Activated naive CD4-positive, alpha-beta T cell treated with anti-CD3 and anti-CD28 coated beads, Interleukin-2, amount 50 U/mL, for 16 hours (primary cell): ENCODE results near the gene ZNF629.

ENCODE experiments used
- DNase-seq: peaks from one replicate; pipeline ENCODE4 v3.0.0-alpha.2; 2020

ZNF629 gene

DNA sequence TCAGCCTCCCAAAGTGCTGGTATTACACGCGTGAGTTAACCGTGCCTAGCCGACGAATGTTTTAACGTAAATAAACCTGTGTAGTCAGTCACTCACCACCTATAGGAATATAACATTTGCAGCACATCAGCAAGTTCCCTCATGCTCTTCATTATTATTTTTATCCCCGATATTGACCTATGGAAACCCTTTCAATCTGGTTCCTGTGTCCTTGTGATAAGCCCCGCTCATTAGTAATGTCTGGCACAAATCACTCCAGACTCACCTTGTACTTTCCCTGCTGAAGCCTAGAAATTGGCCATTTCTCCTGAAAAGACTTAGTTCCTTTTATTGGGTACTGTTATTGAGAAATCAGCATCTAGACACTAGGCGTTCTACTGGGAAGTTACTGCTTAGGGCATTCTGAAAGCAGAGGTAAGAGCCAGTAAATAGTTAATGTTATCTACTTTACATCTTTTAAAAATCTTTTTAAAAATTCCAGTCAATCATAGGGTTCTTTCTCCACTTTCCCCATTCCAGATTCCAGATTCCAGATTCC, 40.3 kb downstream of the ZNF629 start:
- DNase-seq, result no peak

GRCh38 chr16:30745082-30745481, 41.9 kb downstream of the ZNF629 start:
- no peak for DNase-seq

DNA sequence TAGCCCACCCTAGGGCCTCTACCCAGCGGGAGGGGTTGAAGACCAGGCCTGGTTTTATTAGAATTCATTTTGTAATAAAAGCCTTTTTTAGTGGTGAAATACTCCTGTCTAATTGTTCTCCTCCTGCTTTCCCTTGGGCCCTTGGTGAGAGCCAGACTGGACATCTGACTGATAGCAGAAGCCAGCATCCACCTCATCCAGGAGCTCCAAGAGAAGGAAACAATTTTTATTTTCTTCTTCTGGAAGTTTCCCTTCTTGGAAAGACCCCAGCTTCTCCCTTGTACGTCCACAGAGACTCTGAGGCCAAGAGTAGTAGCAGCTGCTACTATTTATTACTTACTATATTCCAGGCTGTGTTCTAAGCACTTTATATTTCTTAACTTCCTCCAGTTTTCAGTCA, 42.8 kb downstream of the ZNF629 start:
- DNase-seq, result no peak

DNA sequence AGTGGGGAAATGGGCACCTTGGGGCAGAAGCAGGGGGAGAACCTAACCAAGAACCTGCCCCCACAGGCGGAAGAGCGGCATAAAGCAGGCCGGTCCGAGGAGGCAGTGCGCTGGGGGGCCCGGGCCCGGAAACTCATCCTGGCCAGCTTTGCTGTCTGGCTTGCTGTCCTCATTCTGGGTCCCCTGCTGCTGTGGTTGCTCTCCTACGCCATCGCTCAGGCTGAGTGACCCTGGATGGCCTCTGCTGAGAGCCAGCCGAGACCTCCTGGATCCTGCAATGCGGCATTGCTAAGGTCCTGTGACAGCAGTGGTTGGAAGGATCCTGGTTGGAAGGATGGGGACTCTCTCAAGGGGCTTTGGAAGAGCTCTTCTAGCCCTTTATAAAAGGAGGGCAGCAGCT, 43.3 kb downstream of the ZNF629 start:
- DNase-seq, result no peak

- no peak for DNase-seq
Observed at GRCh38 chr16:30741461-30741914, 45.5 kb downstream of the ZNF629 start.

- DNase-seq, result no peak
Observed at GRCh38 chr16:30740364-30741251, 46.4 kb downstream of the ZNF629 start.

- DNase-seq, result no peak
Observed at GRCh38 chr16:30738984-30739951, 47.7 kb downstream of the ZNF629 start.

DNA sequence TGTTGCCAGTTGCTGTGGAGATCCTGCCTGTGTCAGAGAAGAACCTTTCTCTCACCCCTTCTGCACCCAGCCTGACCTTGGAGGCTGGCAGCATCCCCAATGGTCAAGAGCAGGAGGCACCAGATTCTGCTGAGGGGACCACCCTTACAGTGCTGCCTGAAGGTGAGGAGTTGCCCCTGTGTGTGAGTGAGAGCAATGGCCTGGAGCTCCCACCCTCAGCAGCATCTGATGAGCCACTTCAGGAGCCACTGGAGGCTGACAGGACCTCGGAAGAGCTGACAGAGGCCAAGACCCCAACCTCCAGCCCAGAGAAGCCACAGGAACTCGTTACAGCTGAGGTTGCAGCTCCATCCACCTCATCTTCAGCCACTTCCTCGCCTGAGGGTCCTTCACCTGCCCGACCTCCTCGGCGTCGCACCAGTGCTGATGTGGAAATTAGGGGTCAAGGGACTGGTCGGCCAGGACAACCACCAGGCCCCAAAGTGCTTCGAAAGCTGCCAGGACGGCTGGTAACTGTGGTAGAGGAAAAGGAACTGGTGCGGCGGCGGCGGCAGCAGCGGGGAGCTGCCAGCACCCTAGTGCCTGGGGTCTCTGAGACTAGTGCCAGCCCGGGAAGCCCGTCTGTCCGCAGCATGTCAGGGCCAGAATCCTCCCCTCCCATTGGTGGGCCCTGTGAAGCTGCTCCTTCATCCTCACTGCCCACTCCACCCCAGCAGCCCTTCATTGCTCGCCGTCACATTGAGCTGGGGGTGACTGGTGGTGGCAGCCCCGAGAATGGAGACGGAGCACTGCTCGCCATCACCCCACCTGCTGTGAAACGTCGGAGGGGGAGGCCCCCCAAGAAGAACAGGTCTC, 49.0 kb downstream of the ZNF629 start:
- no peak for DNase-seq

DNA sequence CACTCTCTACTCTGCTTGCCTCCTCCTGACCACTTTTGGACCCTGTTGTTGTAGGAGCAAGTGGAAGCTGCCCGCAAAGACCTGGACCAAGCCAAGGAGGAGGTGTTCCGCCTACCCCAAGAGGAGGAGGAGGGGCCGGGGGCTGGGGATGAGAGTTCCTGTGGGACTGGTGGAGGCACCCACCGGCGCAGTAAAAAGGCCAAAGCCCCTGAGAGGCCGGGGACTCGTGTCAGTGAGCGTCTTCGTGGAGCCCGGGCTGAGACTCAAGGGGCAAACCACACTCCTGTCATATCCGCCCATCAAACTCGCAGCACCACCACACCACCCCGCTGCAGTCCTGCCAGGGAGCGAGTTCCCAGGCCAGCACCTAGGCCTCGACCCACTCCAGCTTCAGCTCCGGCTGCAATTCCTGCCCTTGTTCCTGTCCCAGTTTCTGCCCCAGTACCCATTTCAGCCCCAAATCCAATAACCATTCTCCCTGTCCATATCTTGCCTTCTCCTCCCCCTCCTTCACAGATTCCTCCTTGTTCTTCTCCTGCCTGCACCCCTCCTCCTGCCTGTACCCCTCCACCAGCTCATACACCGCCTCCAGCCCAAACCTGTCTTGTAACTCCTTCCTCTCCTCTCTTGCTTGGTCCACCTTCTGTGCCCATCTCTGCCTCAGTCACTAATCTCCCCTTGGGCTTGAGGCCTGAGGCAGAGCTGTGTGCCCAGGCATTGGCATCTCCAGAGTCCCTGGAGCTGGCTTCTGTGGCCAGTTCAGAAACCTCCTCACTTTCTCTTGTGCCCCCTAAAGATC, 49.8 kb downstream of the ZNF629 start:
- DNase-seq, result no peak

DNA sequence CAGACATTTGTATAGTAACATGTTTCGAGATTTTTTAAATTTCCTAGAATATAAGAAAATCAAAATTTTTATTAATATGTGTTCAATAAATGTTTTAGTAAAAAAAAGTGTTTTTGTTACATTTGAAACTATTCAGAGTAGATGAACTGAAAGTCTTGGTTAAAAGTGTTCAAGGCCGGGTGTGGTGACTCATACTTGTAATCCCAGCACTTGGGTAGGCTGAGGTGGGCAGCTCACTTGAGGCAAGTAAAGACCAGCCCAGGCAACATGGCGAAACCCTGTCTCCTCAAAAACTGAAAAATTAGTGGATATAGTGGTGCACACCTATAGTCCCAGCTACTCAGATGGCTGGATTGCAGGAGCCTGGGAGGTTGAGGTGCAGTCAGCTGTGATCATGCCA, 55.6 kb downstream of the ZNF629 start:
- no peak for DNase-seq

GRCh38 chr16:30728899-30729672, 57.9 kb downstream of the ZNF629 start:
- no peak for DNase-seq
